Tibial nerve (tissue), 4 donors: ENCODE results near the gene DUSP28.

Experiments
- EP300 ChIP-seq, 2 donors: sonication (generic); formaldehyde crosslinking; IDR thresholded peaks; one replicate each; pipeline ENCODE4 v1.6.1; 2017; ENCODE audit warnings: antibody characterized with exemption in 2 of 2, mild to moderate bottlenecking in 1 of 2
- POLR2A ChIP-seq, 2 donors: fragments of 450-650 bp; IDR thresholded peaks; one replicate each; pipeline ENCODE4 v1.6.1; 2017; ENCODE audit warnings: antibody characterized with exemption in 2 of 2, mild to moderate bottlenecking in 2 of 2, moderate library complexity in 2 of 2
- TF ChIP-seq, protein P1 (sequence below), 5 experiments: fragments of 200-600 bp in 3 of 5; fragments of 450-650 bp in 2 of 5; sonication (generic) in 3 of 5; IDR thresholded peaks; one replicate each; pipeline ENCODE4 v1.5.1; 2016 to 2019; ENCODE audit warnings: antibody characterized with exemption in 5 of 5, mild to moderate bottlenecking in 3 of 5, moderate library complexity in 2 of 5

- TF ChIP-seq, protein P1, sequence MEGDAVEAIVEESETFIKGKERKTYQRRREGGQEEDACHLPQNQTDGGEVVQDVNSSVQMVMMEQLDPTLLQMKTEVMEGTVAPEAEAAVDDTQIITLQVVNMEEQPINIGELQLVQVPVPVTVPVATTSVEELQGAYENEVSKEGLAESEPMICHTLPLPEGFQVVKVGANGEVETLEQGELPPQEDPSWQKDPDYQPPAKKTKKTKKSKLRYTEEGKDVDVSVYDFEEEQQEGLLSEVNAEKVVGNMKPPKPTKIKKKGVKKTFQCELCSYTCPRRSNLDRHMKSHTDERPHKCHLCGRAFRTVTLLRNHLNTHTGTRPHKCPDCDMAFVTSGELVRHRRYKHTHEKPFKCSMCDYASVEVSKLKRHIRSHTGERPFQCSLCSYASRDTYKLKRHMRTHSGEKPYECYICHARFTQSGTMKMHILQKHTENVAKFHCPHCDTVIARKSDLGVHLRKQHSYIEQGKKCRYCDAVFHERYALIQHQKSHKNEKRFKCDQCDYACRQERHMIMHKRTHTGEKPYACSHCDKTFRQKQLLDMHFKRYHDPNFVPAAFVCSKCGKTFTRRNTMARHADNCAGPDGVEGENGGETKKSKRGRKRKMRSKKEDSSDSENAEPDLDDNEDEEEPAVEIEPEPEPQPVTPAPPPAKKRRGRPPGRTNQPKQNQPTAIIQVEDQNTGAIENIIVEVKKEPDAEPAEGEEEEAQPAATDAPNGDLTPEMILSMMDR (IDR thresholded peaks at IDR 0.05): no peak
- TF ChIP-seq EP300 (IDR thresholded peaks at IDR 0.05) (no peak), POLR2A (IDR thresholded peaks at IDR 0.05) (no peak)
These were observed 49.5 kb upstream of the DUSP28 start for GRCh38 chr2:240510513-240511210.
